DND-41 (cell line): Measurements from ENCODE around the gene KCNAB2.

Experiments used
- ATAC-seq: fragments of 200-7000 bp; cut with Tn5 transposase; 3 replicates; pipeline ENCODE4 v1.9.1; 2021; ENCODE audit warnings: low read depth; ENCODE audit not compliant: insufficient read depth
- DNase-seq: peaks from one replicate; pipeline ENCODE4 v3.0.0-alpha.2; 2020
- H2AFZ ChIP-seq: 2 replicates; pipeline ENCODE4 v1.6.0; 2012; ENCODE audit warnings: low read depth, low read length
- H3K27ac ChIP-seq: 2 replicates; pipeline ENCODE4 v1.5.1; 2012; ENCODE audit warnings: low read length, inconsistent platforms
- H3K27me3 ChIP-seq: fragments of 200-600 bp; sonication (generic); 2 replicates; pipeline ENCODE4 v1.6.0; 2012; ENCODE audit warnings: low read length, mild to moderate bottlenecking, inconsistent platforms; ENCODE audit not compliant: insufficient read depth, poor library complexity
- H3K36me3 ChIP-seq: 2 replicates; pipeline ENCODE4 v1.5.1; 2012; ENCODE audit warnings: low read length, inconsistent platforms; ENCODE audit not compliant: insufficient read depth
- H3K4me1 ChIP-seq: 2 replicates; pipeline ENCODE4 v1.5.1; 2012; ENCODE audit warnings: mild to moderate bottlenecking, low read length; ENCODE audit not compliant: insufficient read depth
- H3K4me2 ChIP-seq: 2 replicates; pipeline ENCODE4 v1.6.0; 2012; ENCODE audit warnings: mild to moderate bottlenecking, moderate library complexity, low read length, inconsistent platforms; ENCODE audit not compliant: insufficient read depth
- H3K4me3 ChIP-seq, 2 experiments: fragments of 200-600 bp in 1 of 2; shearing (Covaris generic) in 1 of 2; 2 replicates each; pipeline ENCODE4 v1.5.1; 2012 to 2016; ENCODE audit warnings: inconsistent platforms in 2 of 2, low read length in 2 of 2, mild to moderate bottlenecking in 2 of 2, low read depth in 1 of 2, moderate library complexity in 1 of 2
- H3K79me2 ChIP-seq: 2 replicates; pipeline ENCODE4 v1.6.0; 2012; ENCODE audit warnings: low read length, inconsistent platforms; ENCODE audit not compliant: insufficient read depth
- H3K9ac ChIP-seq: 2 replicates; pipeline ENCODE4 v1.6.0; 2012; ENCODE audit warnings: low read depth, mild to moderate bottlenecking, inconsistent platforms, low read length, moderate library complexity
- H3K9me3 ChIP-seq: 2 replicates; pipeline ENCODE4 v1.5.1; 2012; ENCODE audit warnings: low read length, moderate library complexity, mild to moderate bottlenecking, inconsistent platforms; ENCODE audit not compliant: insufficient read depth, severe bottlenecking
- H4K20me1 ChIP-seq: 2 replicates; pipeline ENCODE4 v1.6.0; 2012; ENCODE audit warnings: low read length; ENCODE audit not compliant: insufficient read depth
- CTCF ChIP-seq: IDR thresholded peaks from 2 replicates; pipeline ENCODE4 v1.5.1; 2012; ENCODE audit warnings: borderline replicate concordance, low read length, moderate library complexity, mild to moderate bottlenecking; ENCODE audit not compliant: poor library complexity, severe bottlenecking; ENCODE audit errors: extremely low read depth
- EZH2 ChIP-seq: IDR thresholded peaks from 3 replicates; pipeline ENCODE4 v1.6.1; 2012; ENCODE audit warnings: borderline replicate concordance, low read depth, mild to moderate bottlenecking, moderate library complexity, low read length, inconsistent platforms; ENCODE audit not compliant: severe bottlenecking

KCNAB2 gene

GRCh38 chr1:6030132-6030531 is 15.6 kb upstream of the KCNAB2 start:
- peaks cover 41% of the 10 kb centered on the region for H3K36me3 ChIP-seq
- H3K9me3 ChIP-seq, result no peaks in the 10 kb centered on the region
- TF ChIP-seq CTCF (no peak), EZH2 (no peak)
- peaks cover 52% of the 10 kb centered on the region for H3K4me1 ChIP-seq
- H3K27me3 ChIP-seq, result no peaks in the 10 kb centered on the region
- H3K27ac ChIP-seq, result no peak overlapping the region
- no peak overlapping the region for H2AFZ ChIP-seq
- DNase-seq, result no peak
- H3K79me2 ChIP-seq, result peaks cover 71% of the 10 kb centered on the region
- H3K4me2 ChIP-seq, result peak overlapping the region; percentile 5; the same call in 1 of the 2 replicates
- peaks cover 82% of the 10 kb centered on the region for H4K20me1 ChIP-seq
- ATAC-seq, result no peak
- H3K4me3 ChIP-seq, result no peak overlapping the region
- H3K9ac ChIP-seq, result no peak overlapping the region

- TF ChIP-seq EZH2, result no peak
- TF ChIP-seq CTCF, result no peak
- no peak overlapping the region for H3K4me3 ChIP-seq
- H3K79me2 ChIP-seq, result peaks cover 74% of the 10 kb centered on the region
- H3K27me3 ChIP-seq, result no peaks in the 10 kb centered on the region
- no peak for ATAC-seq
- no peak overlapping the region for H3K27ac ChIP-seq
- no peak overlapping the region for H3K4me2 ChIP-seq
- no peak for DNase-seq
- peaks cover 82% of the 10 kb centered on the region for H4K20me1 ChIP-seq
- H3K36me3 ChIP-seq, result peaks cover 43% of the 10 kb centered on the region
- no peaks in the 10 kb centered on the region for H3K9me3 ChIP-seq
- H2AFZ ChIP-seq, result no peak overlapping the region
- H3K9ac ChIP-seq, result no peak overlapping the region
- H3K4me1 ChIP-seq, result peaks cover 48% of the 10 kb centered on the region
Observed at GRCh38 chr1:6030547-6031261, 15.0 kb upstream of the KCNAB2 start.

- TF ChIP-seq EZH2, result no peak
- no peak for TF ChIP-seq CTCF
- ATAC-seq (no peak), DNase-seq (no peak)
- Histone ChIP-seq H3K4me2 (no peak overlapping the region), H3K79me2 (peaks cover 71% of the 10 kb centered on the region), H2AFZ (no peak overlapping the region), H3K27ac (no peak overlapping the region), H3K4me3 (no peak overlapping the region), H3K9ac (no peak overlapping the region), H3K4me1 (peaks cover 40% of the 10 kb centered on the region), H3K27me3 (no peaks in the 10 kb centered on the region), H4K20me1 (peaks cover 86% of the 10 kb centered on the region), H3K9me3 (no peaks in the 10 kb centered on the region), H3K36me3 (peaks cover 45% of the 10 kb centered on the region)
Observed at GRCh38 chr1:6033124-6033523, 12.6 kb upstream of the KCNAB2 start.
